Hypothalamus (tissue), 51 donors: ENCODE data around the gene B4GALT5.

Experiments
- DNase-seq, 51 donors: peaks; one replicate each; lab custom pipeline; 2025; lab: John Stamatoyannopoulos, UW

The B4GALT5 gene

GRCh38 chr20:49704932-49705336, 8.7 kb downstream of the B4GALT5 start:
- DNase-seq = no peak

GRCh38 chr20:49701916-49702315, 11.8 kb downstream of the B4GALT5 start:
- DNase-seq = no peak

GRCh38 chr20:49701241-49701790, 12.4 kb downstream of the B4GALT5 start:
- no peak for DNase-seq

GRCh38 chr20:49700411-49701185, 13.1 kb downstream of the B4GALT5 start:
- peak in 2 of 51 donors; percentile 14 to 19 for DNase-seq

- DNase-seq = no peak
Observed at GRCh38 chr20:49699200-49699992, 14.3 kb downstream of the B4GALT5 start.

GRCh38 chr20:49698477-49698876, 15.2 kb downstream of the B4GALT5 start:
- DNase-seq = no peak

- DNase-seq = peak in 1 of 51 donors; percentile 4
Observed at GRCh38 chr20:49697071-49697470, 16.6 kb downstream of the B4GALT5 start.

- no peak for DNase-seq
Observed at GRCh38 chr20:49696594-49696993, 17.1 kb downstream of the B4GALT5 start.

GRCh38 chr20:49695830-49696229, 17.8 kb downstream of the B4GALT5 start:
- no peak for DNase-seq

GRCh38 chr20:49694450-49695071, 19.1 kb downstream of the B4GALT5 start:
- peak in 1 of 51 donors; percentile 11 for DNase-seq

GRCh38 chr20:49693435-49694171, 20.1 kb downstream of the B4GALT5 start:
- DNase-seq = no peak

- no peak for DNase-seq
Observed at GRCh38 chr20:49692941-49693340, 20.7 kb downstream of the B4GALT5 start.

- DNase-seq = no peak
Observed at GRCh38 chr20:49691818-49692568, 21.7 kb downstream of the B4GALT5 start.

- no peak for DNase-seq
Observed at GRCh38 chr20:49690899-49691620, 22.6 kb downstream of the B4GALT5 start.

GRCh38 chr20:49687595-49688567, 25.8 kb downstream of the B4GALT5 start:
- DNase-seq = peak in 16 of 51 donors; percentile 5 to 55 (median 40)

- peak in 1 of 51 donors; percentile 18 for DNase-seq
Observed at GRCh38 chr20:49685809-49686208, 27.9 kb downstream of the B4GALT5 start.

- DNase-seq = peak in 21 of 51 donors; percentile 8 to 56 (median 30)
Observed at GRCh38 chr20:49685161-49685601, 28.5 kb downstream of the B4GALT5 start.
